HG03432 (cell line): ENCODE measurements around the gene SLC22A25.
"Not testable (repeated sequence)": the region's sequence is repeated elsewhere in the genome, so short reads cannot be mapped to it uniquely, and the experiment has no call there.

Source experiments
- ATAC-seq: cut with Tn5 transposase; IDR thresholded peaks from one replicate; pipeline ENCODE4 v1.9.1; 2021; ENCODE audit warnings: mild to moderate bottlenecking, moderate library complexity; ENCODE audit not compliant: unreplicated experiment

Gene SLC22A25

GRCh38 chr11:63243533-63243932 is at the start of gene SLC22A25:
TSS of gene SLC22A25 (minus strand) at chr11:63243599. CDS start at chr11:63229652, 13,947 bp downstream.
- ATAC-seq: no peak

DNA sequence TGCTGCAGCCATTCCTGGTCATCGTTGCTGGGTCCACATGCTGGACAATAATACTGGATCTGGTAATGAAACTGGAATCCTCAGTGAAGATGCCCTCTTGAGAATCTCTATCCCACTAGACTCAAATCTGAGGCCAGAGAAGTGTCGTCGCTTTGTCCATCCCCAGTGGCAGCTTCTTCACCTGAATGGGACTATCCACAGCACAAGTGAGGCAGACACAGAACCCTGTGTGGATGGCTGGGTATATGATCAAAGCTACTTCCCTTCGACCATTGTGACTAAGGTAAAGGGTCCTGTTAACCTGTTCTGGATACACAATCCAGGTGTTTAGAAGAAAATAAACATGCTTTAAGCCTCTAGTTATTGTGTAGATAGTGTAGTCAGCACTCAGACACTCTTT is 46.9 kb upstream of the SLC22A25 start:
- ATAC-seq: no peak

GRCh38 chr11:63289658-63290057 is 46.3 kb upstream of the SLC22A25 start:
- no peak for ATAC-seq

- ATAC-seq: no peak
Measured at GRCh38 chr11:63282579-63282978, 39.2 kb upstream of the SLC22A25 start.

DNA sequence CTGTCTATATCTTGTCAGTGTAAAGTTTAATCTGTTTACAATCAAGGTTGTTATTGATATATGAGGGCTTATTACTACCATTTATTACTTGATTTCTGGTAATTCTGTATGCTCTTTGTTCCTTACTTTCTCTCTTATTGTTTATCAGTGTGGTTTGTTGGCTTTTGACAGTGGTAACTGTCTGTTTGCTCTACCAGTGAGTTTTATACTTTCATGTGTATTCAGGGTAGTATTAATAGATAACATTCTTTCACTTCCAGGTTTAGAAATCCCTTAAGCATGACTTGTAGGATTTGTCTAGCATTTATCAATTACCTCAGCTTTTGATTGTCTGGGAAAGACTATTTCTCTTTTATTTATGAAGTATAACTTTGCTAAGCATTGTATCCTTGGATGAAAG is 37.5 kb upstream of the SLC22A25 start:
- no peak for ATAC-seq

DNA sequence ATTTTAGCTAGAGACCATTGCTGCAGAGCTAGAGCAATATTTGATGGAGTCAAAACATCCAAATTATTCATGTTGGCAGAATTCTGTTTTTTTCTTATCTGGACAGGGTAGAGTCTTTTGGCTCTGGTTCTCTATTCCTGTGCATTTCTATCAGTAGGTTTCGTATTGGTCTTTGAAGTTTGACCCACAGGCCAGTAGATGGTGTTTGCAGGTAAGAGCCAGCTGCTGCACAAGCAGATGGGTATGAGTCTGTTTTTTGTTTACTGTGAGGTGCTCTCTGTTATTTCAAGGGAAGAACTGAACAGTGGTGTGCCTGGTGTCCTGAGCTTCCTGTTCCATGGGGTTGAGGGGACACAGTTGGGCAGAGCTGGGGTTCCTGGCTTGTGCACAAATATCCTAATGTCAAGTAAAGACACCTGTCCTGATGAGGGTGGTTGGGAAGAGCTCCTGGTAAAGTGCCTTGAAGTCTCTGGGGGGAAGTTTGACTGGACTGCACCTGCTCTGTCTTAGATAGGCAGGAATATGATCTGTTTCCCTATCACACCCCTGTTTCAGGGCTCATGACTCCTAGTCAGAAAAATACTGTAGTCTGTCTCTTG is 34.0 kb upstream of the SLC22A25 start:
- no peak for ATAC-seq

- ATAC-seq: no peak
Measured at GRCh38 chr11:63274776-63275175, 31.4 kb upstream of the SLC22A25 start.

- no peak for ATAC-seq
Measured at GRCh38 chr11:63273685-63274084, 30.3 kb upstream of the SLC22A25 start.

DNA sequence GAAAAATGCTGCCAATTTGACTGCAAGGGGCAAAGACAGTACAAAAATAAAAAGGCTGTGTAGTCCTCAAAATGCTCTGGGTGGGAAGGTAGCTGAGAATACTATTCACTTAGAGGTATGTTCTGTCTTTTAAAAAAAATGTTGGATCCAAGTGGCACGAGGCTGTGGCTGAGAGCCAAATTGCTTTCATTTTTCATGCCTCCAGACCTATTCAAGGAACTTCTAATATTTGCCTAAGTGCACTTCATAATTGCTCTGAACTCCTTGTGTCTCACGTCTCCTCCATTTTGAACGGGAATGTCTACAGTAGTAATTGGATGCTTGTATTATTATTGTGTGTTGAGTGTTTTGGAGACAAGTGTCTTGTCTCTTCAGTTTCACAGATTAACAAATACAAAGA is 19.1 kb upstream of the SLC22A25 start:
- no peak for ATAC-seq

DNA sequence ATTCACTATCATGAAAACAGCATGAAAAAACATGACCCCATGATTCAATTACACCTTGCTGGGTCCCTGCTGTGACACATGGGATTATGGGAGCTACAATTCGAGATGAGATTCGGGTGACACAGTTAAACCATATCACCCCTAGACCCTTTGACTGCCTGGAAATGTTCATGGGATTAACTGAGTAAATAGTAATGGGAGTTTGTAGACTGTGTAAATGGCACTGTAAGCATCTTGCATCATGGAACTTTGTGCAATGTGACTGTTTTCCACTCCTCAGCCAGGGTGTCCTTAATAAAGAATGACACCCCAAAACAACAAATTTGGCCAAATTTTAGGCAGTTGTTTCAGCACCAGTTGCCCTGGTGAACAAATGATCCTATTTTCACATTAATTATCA is 7.9 kb upstream of the SLC22A25 start:
- ATAC-seq: no peak

- no peak for ATAC-seq
Measured at GRCh38 chr11:63250162-63251050, 7.0 kb upstream of the SLC22A25 start.

GRCh38 chr11:63248966-63249365 is 5.6 kb upstream of the SLC22A25 start:
- no peak for ATAC-seq

GRCh38 chr11:63247237-63248002 is 4.0 kb upstream of the SLC22A25 start:
- ATAC-seq: not testable (repeated sequence)

- no peak for ATAC-seq
Measured at GRCh38 chr11:63246045-63246444, 2.6 kb upstream of the SLC22A25 start.

- no peak for ATAC-seq
Measured at GRCh38 chr11:63244862-63245261, 1.5 kb upstream of the SLC22A25 start.

GRCh38 chr11:63242089-63242781 is 1.2 kb downstream of the SLC22A25 start:
- ATAC-seq: no peak

DNA sequence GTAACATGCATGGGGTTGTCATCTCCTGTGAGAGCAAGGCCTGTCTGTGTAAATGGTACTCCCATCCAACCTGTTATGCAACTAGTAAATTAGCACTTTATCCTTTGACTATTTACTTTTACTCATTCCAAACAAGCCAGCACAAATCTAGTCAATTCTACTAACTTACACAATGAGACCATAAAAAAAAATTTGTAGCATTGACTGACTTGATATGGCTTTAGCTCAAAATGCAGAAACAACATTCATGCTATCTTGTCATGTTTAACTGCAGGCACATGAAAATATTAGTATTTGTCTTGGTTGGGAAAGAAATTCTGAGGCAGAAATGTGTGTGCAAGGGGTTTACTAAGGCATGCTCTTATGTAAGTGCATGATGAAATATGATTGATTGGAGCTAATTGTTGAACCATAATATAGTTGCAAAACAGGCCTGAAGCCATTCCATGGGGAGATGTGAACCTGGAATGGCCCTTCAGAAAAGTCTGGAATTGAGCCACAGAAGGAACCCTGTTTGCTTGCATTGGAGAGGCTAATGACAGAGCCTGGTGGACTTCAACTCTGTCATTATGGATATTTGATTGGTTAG is 2.5 kb downstream of the SLC22A25 start:
- no peak for ATAC-seq

- ATAC-seq: no peak
Measured at GRCh38 chr11:63240098-63240497, 3.3 kb downstream of the SLC22A25 start.

GRCh38 chr11:63239254-63239653 is 4.1 kb downstream of the SLC22A25 start:
- no peak for ATAC-seq

- ATAC-seq: no peak
Measured at GRCh38 chr11:63237413-63237812, 6.0 kb downstream of the SLC22A25 start.
